NAMALWA (cell line): ENCODE measurements around the gene ARHGEF16.

ENCODE experiments used
- DNase-seq: peaks from one replicate; pipeline ENCODE4 v3.0.0-alpha.2; 2015; ENCODE audit warnings: low spot score

ARHGEF16 gene

DNA sequence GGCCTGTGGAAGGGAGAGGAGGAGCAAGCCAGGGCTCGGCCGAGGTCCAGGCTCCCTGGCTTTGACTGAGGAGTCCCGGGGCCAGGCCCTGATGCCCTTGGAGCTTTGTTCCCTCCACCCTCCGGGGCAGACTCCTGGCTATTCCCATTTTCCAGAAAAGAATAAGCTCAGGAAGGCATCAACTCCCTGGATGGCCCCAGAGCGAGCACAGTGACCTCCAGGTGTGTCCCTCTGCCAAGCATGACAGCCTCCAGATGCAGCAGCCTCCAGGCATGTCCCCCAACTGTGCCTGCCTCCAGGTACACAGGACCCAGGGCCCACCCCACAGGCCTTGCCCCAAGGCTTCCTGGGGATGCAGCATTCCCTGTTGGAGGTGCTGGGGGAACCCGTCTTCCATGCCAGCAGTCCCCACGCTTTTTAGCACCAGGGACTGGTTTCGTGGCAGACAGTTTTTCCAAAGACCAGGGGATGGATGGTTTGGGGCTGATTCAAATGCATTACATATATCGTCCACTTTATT lies 15.7 kb upstream of the ARHGEF16 start:
- no peak for DNase-seq

DNA sequence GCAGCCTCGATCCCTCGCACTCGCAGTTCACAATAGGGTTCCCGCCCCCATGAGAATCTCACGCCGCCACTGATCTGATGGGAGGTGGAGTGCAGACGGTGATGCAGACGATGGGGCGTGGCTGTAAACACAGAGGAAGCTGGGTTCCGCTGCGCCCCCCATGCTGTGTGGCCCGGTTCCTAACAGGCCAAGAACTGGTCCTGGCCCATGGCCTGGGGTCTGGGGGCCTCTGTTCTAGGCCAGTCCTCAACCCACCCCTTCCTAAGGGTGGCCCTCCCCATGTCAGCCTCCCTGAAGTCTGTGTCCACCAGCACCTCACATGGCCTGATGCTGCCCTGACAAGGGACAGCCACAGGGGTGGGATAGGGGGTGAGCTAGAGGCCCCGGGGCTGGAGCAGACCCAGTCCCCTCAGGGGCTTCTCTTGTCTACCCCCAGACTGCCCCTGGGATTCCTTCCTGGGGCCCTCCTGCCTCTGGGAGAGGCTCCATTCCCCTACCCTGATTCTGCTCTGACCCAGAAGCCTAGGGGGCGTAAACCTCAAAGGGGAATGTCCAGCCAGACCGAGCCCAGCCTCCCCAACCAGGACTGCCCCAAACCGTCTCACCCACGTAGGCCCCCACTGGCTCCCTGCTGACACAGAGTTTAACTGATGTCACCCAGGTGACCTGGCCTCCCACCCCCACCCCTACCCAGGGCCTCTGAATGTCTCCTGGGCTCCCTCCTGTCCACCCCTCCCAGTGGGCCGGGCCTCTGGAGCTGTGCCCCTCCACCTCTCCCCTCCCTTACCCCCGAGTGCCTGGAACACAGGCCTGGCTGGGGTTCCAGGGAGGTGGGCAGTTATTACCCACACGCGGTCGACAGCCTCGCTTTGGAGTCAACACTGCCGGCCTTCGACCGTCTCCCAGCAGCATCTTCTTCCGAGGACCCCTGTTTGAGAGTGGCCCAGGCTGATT lies 14.8 kb upstream of the ARHGEF16 start:
- DNase-seq, result no peak

DNA sequence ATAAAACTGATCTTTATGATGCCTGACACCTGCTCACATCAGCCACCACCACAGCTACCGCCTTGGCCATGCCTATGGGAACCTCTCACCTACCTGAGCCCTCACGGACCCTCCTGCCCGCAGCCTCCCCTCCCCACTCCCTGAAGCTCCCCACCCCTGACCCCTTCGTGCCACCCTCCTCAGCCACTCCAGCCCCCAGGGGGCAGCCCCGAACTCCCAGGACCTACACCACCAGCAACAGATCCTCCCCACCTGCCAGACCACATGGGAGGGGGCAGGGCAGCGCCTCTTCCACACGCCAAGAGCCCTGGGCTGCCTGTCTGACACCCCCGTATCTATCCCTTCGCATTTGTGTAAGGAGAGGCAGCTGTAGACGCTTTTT lies 14.2 kb upstream of the ARHGEF16 start:
- DNase-seq, result no peak

DNA sequence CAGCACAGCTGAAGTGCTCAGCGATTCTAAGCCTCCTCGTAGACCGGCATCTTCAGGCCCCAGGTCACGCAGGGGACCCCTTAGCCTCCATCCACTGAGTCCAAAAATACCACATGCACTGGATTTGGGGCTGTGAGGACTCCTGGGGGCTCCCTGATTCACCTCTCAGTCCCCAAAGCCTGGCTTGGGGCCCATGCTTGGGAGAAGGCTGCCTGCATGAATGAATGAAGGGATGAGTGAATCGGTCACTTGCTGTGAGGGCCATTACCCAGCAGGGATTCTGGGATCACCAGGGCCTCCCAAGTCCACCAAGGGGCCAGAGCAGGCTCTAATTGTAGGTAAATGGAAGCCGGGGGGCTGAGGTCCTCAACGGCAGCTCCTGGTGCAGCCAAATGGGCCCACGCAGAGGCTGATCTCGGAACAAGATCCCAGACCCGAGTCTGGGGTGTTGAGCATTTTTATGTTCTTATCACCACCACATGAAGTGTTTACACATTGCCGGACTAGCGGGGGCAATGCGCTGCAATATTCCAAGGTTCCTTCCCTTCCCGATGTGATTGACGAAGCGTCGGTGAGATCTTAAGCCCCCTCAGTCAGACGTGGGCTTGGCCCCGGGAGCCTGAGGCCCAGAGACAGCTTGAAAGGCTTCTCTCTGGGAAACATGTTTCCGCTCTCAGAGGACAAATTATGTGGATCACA lies 13.6 kb upstream of the ARHGEF16 start:
- DNase-seq, result no peak

DNA sequence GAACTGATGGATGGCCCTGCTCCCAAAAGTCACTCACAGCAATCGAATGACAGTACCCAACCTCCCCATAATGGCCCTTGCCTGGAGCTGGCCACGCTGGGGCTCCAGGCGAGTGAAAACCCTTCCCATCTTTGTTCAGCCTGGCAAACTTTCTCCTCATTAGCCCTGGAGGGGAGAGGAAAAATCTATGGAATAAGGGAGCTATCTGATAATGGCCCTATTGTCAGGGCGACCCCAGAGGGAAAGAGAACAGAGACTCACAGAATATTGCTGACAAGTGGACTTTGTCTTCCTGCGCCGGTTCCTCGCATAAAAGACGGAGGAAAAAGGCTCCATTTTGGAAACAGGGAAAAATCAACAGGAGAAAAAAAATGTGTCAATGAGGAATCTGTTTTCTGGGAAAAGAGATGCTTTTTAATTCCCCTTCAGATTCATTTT lies 13.0 kb upstream of the ARHGEF16 start:
- DNase-seq, result no peak

DNA sequence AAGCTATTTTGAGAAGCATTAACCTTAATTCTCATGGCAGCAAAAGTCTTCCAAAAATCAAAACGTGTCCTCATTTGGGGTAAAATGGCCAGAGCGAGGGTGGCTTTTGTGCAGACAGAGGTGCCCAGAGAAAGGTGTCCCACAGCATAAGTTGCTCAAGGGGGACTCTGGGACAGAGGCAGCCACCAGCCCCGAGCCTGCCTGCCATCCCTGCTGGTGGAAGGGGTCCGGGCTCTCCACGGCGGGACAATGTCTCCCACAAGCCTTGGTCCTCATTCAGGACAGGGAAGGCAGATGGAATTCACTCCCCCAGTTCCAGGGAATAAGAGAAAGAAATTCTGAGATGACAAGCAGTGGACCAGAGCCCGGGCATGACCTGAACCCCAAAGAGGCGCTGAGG lies 12.6 kb upstream of the ARHGEF16 start:
- no peak for DNase-seq

DNA sequence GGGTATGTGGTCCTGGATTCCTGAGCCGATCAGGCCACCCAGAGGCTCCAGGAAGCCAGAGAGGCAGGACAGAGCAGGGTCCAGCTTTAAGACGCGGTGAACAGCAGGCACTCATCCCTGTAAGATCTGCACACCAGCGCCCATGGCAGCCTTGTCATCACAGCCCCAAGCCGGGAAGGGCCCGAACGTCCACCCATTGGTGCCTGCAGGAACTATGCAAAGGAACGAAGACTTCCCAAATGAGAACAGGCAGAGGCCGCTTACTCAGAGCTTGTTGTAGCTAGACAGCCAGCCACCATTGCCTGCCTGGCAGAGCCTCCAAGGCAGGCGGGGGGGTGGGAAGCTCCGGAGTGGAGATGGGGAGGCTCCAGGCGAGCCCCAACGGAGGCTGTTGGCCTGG lies 12.1 kb upstream of the ARHGEF16 start:
- no peak for DNase-seq

DNA sequence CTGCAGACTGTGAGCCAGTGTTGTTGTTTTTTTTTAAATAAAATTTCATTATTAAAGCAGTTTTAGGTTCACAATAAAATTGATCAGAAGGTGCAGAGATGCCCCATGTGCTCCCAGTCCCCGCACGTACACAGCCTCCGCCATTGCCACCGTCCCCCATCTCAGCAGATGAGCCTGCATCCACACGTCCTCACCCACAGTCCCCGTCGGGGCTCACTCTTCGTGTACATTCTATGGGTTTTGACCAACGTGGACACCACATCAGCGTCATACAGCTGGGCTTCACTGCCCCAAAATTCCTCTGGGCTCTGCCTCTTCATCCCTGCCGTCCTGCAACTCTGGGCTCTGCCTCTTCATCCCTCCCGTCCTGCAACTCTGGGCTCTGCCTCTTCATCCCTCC lies 11.6 kb upstream of the ARHGEF16 start:
- no peak for DNase-seq

DNA sequence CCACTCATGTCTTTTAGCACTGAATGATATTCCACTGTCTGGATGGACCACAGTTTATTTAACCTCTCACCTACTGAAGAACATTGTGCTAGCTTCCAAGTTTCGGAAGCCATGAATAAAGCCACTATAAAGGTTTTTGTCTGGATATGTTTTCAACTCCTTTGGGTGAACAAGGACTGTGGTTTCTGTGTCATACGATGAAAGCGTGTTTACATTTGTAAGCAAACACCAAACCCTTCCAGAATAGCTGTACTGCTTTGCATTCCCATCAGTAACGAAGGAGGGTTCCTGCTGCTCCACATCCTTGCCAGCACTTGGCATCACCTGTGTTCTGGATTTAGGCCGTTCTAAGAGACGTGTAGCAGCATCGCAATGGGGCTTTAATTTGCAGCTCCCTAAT lies 10.7 kb upstream of the ARHGEF16 start:
- no peak for DNase-seq

DNA sequence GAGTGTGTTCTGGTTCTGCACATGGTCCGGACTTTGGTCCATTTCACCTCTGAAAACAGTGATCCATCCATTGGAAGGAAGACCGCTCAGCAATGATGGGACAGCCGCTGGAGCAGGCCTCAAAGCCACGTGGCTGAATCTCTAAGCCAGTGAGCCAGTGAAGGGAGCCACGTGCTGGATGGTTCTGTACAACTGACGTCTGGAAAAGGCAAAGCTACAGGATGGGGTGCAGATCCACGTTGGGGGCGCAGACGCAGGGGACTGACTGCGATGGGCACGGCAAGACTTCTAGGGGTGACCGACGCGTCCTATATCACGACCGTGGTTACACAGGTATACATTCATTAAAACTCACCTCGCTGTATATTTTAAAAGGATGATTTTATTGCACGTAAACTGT lies 10.2 kb upstream of the ARHGEF16 start:
- DNase-seq, result no peak

DNA sequence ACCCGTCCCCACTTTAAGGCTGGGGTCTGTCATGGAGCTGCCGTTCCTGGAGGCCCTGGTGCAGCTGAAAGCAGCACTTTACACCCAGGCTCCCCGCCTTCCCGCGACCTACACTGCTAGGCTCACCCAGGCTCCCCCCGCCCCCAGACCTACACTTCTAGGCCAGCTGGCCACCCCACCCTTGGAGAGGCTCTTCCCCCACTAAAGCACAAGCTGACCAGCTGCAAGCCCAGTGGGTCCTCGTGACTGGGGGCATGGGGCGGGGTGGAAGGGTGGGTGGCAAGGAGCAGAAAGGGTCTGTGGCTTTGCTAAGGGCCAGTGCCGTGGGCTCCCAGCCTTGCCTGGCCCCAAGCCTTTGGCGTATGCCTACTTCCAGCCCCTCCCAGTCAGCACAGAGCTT lies 9.7 kb upstream of the ARHGEF16 start:
- DNase-seq, result no peak

DNA sequence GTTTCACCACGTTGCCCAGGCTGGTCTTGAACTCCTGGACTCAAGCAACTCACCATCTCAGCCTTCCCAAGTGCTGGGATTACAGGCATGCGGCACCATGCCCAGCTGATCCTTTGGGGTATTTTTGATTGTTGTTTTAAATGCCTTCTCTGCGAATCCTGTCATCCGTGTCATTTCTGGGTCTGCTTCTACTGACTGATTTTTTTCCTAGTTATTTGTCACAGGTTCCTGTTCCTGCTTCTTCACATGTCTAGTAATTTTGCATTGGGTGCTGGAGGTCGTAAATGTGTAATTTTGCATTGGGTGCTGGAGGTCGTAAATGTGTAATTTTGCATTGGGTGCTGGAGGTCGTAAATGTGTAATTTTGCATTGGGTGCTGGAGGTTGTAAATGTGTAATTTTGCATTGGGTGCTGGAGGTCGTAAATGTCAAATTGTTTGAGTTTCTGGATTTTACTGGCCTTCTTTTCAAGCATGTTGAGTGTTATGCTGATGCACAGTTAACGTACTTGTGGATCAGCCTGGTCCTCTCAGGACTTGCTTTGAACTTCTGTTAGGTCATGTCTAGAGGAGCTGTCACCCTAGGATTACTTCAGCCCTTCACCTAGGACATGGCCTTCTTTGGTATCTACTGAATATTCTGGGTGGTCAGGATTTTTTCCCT lies 4.1 kb upstream of the ARHGEF16 start:
- no peak for DNase-seq

DNA sequence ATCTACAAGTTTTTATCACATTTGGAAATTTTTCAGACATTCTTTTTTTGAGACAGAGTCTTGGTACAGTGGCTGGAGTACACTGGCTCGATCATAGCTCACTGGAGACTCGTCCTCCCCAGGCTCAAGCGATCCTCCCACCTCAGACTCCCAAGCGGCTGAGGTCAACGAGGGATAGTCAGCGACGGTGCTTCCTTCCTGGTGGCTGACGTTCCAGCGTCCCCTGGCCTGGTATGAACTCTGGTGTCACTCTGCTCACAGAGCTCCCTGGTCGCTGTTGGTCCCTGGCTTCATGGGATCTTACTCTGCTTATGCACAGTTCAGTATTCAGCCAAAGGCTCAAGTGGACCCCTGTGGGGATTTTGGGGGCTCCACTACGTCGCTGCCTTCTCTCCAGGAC lies 3.5 kb upstream of the ARHGEF16 start:
- DNase-seq, result no peak

DNA sequence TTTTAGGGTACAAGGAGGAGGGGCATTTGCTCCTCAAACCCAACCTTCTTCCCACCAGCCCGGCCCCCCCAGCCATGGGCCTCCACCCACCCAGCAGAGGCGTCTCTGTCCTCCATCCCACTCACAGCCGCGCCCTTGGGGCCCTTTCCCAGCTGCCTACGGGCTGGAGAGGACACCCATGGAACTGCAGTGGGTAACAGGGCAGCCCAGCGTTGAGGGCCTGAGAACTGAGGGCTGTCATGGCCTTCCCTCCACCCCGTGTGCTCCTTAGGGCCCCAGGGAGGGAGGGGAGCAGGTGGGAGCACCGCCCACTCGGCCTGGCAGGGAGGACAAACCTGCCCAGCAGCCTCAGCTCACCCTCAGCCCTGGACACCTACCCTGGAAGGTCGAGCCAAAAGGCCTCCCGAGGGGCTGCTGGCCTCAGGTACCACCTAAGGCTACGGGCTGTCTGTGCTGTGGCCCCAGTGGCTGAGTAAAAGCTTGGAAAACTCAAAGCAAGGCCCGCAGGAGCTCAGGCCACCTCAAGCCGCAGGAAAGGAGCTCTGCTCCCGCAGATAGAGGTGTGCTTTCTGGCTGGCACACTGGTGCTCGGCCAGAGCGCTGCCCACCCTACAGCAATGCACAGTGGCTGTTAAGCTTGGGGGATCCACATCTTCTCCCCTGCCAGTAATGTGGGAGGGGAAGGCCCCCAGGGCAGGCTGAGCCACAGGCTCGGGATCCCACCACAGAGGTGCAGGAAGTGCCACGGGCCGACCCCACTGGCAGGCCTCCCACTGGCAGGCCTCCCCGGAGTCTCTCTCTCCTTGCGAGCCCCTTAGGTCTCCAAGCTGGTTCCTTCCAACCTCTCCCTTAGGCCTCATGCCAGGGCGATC lies 2.2 kb upstream of the ARHGEF16 start:
- DNase-seq, result no peak

DNA sequence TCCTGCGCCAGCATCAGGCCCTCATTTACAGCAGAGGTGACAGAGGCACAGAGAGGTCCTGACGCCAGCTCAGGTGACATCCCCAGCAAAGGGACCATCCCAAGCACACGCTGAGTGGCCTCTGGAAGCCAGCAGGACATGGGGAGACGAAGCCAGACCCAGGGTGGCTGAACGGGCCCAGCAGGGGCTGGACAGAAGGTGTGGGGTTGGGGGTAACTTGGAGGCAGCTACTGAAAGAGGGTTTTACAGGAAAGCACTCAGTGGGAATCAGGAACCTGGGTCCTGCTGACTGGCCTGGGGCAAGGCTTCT lies 1.6 kb upstream of the ARHGEF16 start:
- no peak for DNase-seq

DNA sequence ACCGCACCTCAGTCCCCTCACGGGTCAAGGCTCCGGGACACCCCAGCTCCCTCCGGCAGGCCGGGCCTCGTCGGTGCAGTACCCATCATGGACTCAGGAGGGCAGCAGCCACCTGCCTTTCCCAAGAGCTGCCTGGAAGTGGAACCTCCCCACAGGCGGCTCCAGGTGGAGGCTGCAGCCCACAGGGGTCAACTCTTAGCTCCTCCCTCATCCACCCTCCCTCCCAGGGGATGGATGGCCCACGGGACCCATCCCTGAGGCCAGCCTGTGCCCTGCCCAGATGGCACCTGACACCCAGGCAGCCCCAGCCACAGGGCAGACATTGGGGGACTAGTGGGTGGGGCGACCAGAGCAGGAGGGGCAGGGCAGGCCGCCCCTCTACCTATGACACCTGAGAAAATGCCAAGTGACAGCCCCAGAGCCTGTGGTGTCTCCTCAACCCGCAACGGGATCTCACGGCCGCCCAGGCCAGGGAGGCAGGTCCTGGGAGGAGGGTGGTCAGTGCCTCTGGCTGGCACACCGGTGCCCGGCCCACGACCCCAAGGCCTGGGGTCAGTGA lies 1.2 kb upstream of the ARHGEF16 start:
- DNase-seq, result peak; percentile 79

DNA sequence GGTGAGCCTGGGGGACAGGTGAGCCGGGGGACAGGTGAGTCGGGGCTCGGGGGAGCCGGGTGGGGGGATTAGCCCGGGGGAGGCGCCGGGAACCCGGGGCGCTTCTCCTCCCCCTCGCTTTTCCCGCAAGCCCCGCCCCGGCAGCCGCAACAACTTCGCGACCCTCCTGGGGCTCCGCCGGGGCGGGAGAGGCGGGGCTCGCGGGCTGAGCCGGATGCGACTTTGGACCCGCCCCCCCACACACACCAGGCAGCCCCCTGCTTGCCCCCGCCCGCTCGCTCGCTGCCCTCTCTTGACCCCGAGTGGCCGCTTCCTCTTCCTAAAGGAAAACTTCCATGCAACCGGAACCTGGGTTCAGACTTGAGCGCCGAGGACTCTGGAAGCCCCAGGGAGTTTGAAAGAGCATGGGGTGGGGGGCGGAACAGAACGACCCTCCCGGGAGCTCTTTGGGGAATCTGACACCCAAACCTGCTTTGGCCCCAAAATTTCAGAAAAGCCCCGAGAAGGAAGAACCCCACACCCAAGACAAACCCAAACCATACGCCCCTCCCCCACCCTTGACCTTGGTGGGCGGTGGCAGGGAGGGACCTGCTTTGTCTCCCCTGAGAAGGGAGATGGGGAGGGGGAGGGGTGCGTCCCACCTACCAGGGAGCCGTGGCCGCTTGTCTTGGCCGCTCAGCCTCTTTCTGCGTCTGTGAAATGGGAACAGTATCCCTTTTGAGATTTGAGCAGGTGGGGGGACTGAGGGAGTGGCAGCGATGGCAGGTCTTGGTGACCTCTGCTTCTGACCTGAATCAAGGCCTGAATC lies 550 bp downstream of the ARHGEF16 start:
- no peak for DNase-seq

DNA sequence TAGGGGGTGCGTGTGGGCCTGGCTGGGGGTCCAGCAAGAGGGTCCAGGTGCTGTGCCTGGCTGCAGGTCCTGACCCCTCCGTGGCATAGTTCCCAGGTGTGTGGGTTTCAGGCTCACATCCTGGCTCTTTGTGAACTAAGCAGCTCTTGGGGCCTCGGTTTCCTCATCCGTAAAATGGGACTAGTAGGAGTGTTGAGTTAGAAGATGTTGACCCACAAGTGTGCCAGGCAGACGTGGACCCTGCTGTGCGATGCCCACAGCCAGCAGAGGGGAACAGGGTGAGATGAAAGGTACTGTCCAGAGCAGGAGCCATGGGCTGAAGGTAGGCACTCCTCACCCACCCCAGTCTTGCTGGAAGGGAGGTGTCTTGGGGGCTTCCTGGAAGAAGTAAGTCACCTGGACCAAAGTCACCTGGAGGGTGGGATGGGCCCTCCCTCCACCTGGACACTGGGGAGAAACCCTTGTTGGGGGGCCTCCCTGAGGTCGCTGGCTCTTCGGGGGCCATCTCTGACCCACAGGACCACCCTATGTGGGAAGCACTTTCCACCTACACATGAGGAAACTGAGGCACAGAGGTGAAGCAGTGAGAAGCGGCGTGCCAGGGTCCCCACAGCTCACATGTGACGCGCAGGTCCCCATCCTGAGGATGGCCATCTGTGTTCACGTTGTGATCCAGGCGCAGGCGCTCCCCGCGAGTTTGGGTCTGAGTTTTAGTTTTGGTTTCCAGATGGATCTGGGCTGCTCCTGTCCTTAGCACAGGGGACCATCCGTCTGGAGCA lies 1.4 kb downstream of the ARHGEF16 start:
- no peak for DNase-seq

DNA sequence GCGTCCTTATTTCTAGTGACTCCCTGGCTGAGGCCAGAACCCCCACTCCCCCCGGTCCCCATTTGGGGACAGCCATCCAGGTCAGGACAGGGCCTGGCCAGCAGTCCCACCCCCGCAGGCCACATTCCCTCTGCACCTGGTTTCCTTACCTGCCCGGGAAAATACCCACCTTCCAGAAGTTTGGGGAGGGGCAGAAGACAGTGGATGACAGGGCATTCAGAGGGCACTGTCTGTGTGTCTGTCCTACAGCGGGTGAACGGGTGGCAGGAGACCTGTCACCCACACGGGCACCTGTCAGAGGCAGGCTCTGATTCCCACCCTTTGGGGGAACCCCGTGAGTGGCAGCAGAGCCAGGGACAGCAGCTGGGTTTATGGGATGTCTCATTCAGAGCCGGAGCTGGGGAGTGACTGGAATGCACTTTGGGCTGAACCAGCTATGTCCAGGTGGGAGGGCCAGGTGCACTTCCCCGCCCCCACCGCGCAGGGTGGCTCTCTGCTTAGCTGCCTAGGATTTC lies 2.0 kb downstream of the ARHGEF16 start:
- no peak for DNase-seq
